OCI-LY1 (cell line): ENCODE measurements around the gene CD300E.

ENCODE experiments used
- H2AFZ ChIP-seq: fragments of 200-600 bp; sonication (generic), shearing (Covaris generic); 2 replicates; pipeline ENCODE4 v1.6.0; 2014; ENCODE audit warnings: antibody characterized with exemption, mild to moderate bottlenecking, low read length
- H3F3A ChIP-seq: fragments of 200-600 bp; sonication (generic), shearing (Covaris generic); 2 replicates; pipeline ENCODE4 v1.6.0; 2014; ENCODE audit warnings: mild to moderate bottlenecking, antibody characterized with exemption, low read length, moderate library complexity; ENCODE audit not compliant: insufficient read depth
- H3K27ac ChIP-seq: fragments of 200-600 bp; sonication (generic); 2 replicates; pipeline ENCODE4 v1.5.1; 2014; ENCODE audit warnings: low read length, mixed run types, mild to moderate bottlenecking, low read depth; ENCODE audit not compliant: poor library complexity, severe bottlenecking
- H3K27me3 ChIP-seq: fragments of 200-600 bp; sonication (generic); 2 replicates; pipeline ENCODE4 v1.6.0; 2014; ENCODE audit warnings: antibody characterized with exemption, mild to moderate bottlenecking, low read length, moderate library complexity; ENCODE audit not compliant: insufficient read depth
- H3K36me3 ChIP-seq: fragments of 200-600 bp; sonication (generic); 2 replicates; pipeline ENCODE4 v1.6.1; 2014; ENCODE audit warnings: mild to moderate bottlenecking, antibody characterized with exemption, low read length, moderate library complexity, mixed read lengths; ENCODE audit not compliant: insufficient read depth
- H3K4me1 ChIP-seq: fragments of 200-600 bp; sonication (generic); 2 replicates; pipeline ENCODE4 v1.5.1; 2014; ENCODE audit warnings: mild to moderate bottlenecking, low read length, moderate library complexity; ENCODE audit not compliant: insufficient read depth, severe bottlenecking
- H3K4me2 ChIP-seq: fragments of 200-600 bp; sonication (generic), shearing (Covaris generic); 2 replicates; pipeline ENCODE4 v1.6.1; 2014; ENCODE audit warnings: low read length
- H3K4me3 ChIP-seq: fragments of 200-600 bp; sonication (generic); 2 replicates; pipeline ENCODE4 v1.5.1; 2014; ENCODE audit warnings: low read length, low read depth, mild to moderate bottlenecking, mixed read lengths; ENCODE audit not compliant: poor library complexity, severe bottlenecking
- H3K79me2 ChIP-seq: fragments of 200-600 bp; shearing (Covaris generic); 2 replicates; pipeline ENCODE4 v1.6.1; 2016; ENCODE audit warnings: mixed run types, low read length, mixed read lengths; ENCODE audit not compliant: insufficient read depth
- H3K9ac ChIP-seq: fragments of 200-600 bp; sonication (generic), shearing (Covaris generic); 2 replicates; pipeline ENCODE4 v1.6.1; 2014; ENCODE audit warnings: mild to moderate bottlenecking, low read length, mixed read lengths
- H3K9me2 ChIP-seq: fragments of 200-600 bp; sonication (generic), shearing (Covaris generic); 2 replicates; pipeline ENCODE4 v1.6.1; 2014; ENCODE audit warnings: low read depth, mild to moderate bottlenecking, low read length, mixed read lengths
- H3K9me3 ChIP-seq: fragments of 200-600 bp; shearing (Covaris generic); 2 replicates; pipeline ENCODE4 v1.6.1; 2014; ENCODE audit warnings: low read length, mixed read lengths
- H4K20me1 ChIP-seq: fragments of 200-600 bp; sonication (generic), shearing (Covaris generic); 2 replicates; pipeline ENCODE4 v1.6.0; 2016; ENCODE audit warnings: mild to moderate bottlenecking, low read length; ENCODE audit not compliant: insufficient read depth
- EZH2 ChIP-seq: fragments of 200-600 bp; sonication (generic), shearing (Covaris generic); IDR thresholded peaks from 2 replicates; pipeline ENCODE4 v1.8.0; 2017; ENCODE audit warnings: borderline replicate concordance, mixed run types, mild to moderate bottlenecking, antibody characterized with exemption, low read length, moderate library complexity, mixed read lengths
- TF ChIP-seq, protein P1 (sequence below): fragments of 200-600 bp; sonication (generic), shearing (Covaris generic); IDR thresholded peaks from 2 replicates; pipeline ENCODE4 v1.5.1; 2017; ENCODE audit warnings: mild to moderate bottlenecking, antibody characterized with exemption, low read length, moderate library complexity, mixed read lengths

The CD300E gene

GRCh38 chr17:74565126-74565525, 58.4 kb downstream of the CD300E start:
- H3K4me3 ChIP-seq = no peak overlapping the region
- H3K4me1 ChIP-seq = no peaks in the 10 kb centered on the region
- no peak for TF ChIP-seq EZH2
- TF ChIP-seq, protein P1, sequence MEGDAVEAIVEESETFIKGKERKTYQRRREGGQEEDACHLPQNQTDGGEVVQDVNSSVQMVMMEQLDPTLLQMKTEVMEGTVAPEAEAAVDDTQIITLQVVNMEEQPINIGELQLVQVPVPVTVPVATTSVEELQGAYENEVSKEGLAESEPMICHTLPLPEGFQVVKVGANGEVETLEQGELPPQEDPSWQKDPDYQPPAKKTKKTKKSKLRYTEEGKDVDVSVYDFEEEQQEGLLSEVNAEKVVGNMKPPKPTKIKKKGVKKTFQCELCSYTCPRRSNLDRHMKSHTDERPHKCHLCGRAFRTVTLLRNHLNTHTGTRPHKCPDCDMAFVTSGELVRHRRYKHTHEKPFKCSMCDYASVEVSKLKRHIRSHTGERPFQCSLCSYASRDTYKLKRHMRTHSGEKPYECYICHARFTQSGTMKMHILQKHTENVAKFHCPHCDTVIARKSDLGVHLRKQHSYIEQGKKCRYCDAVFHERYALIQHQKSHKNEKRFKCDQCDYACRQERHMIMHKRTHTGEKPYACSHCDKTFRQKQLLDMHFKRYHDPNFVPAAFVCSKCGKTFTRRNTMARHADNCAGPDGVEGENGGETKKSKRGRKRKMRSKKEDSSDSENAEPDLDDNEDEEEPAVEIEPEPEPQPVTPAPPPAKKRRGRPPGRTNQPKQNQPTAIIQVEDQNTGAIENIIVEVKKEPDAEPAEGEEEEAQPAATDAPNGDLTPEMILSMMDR = no peak
- H3K79me2 ChIP-seq = no peaks in the 10 kb centered on the region
- H3K4me2 ChIP-seq = no peak overlapping the region
- no peak overlapping the region for H3K9ac ChIP-seq
- no peaks in the 10 kb centered on the region for H3K9me2 ChIP-seq
- no peaks in the 10 kb centered on the region for H3K9me3 ChIP-seq
- no peaks in the 10 kb centered on the region for H3K27me3 ChIP-seq
- no peaks in the 10 kb centered on the region for H3F3A ChIP-seq
- no peaks in the 10 kb centered on the region for H4K20me1 ChIP-seq
- H3K27ac ChIP-seq = no peak overlapping the region
- no peaks in the 10 kb centered on the region for H3K36me3 ChIP-seq
- no peak overlapping the region for H2AFZ ChIP-seq

DNA sequence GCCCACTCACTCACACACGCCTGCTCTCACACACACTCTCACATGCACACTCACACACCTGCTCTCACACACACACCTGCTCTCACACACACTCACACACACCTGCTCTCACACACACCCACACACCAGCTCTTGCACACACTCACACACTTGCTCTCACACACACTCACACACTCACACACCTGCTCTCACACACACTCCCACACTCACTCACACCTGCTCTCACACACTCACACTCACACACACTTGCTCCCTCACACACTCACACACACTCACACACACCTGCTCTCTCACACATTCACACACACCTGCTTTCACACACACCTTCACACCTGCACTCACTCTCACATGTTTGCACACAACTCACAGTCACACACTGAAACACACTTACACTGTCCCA, 60.2 kb downstream of the CD300E start:
- no peak for TF ChIP-seq EZH2
- TF ChIP-seq, protein P1 = no peak
- Histone ChIP-seq H3K9me2 (no peaks in the 10 kb centered on the region), H3K9ac (no peak overlapping the region), H3F3A (no peaks in the 10 kb centered on the region), H4K20me1 (no peaks in the 10 kb centered on the region), H3K27ac (no peak overlapping the region), H2AFZ (no peak overlapping the region), H3K27me3 (0 out of 2 replicates have a peak, but pooled peaks cover 4% of the 10 kb centered on the region), H3K9me3 (no peaks in the 10 kb centered on the region), H3K4me3 (no peak overlapping the region), H3K4me2 (no peak overlapping the region), H3K36me3 (no peaks in the 10 kb centered on the region), H3K4me1 (no peaks in the 10 kb centered on the region), H3K79me2 (no peaks in the 10 kb centered on the region)

GRCh38 chr17:74561586-74561985, 62.0 kb downstream of the CD300E start:
- H3K4me1 ChIP-seq = no peaks in the 10 kb centered on the region
- no peak overlapping the region for H3K4me3 ChIP-seq
- 0 out of 2 replicates have a peak, but pooled peaks cover 4% of the 10 kb centered on the region for H3K27me3 ChIP-seq
- no peak overlapping the region for H3K4me2 ChIP-seq
- H3F3A ChIP-seq = no peaks in the 10 kb centered on the region
- H3K27ac ChIP-seq = no peak overlapping the region
- no peaks in the 10 kb centered on the region for H3K79me2 ChIP-seq
- no peak overlapping the region for H2AFZ ChIP-seq
- H3K9me2 ChIP-seq = no peaks in the 10 kb centered on the region
- no peaks in the 10 kb centered on the region for H3K9me3 ChIP-seq
- TF ChIP-seq, protein P1 = no peak
- no peak overlapping the region for H3K9ac ChIP-seq
- H4K20me1 ChIP-seq = no peaks in the 10 kb centered on the region
- no peaks in the 10 kb centered on the region for H3K36me3 ChIP-seq
